Measurements from ENCODE around the gene DHH. TPM values are rescaled to one million over a fixed set of nuclear protein-coding genes. Genes with fewer than 3 reads are reported as not detected.

The DHH gene
- total RNA-seq, 6 donors from 2014 or later: 0.39 to 3.1 (median 0.76) TPM; not detected in 1

DNA sequence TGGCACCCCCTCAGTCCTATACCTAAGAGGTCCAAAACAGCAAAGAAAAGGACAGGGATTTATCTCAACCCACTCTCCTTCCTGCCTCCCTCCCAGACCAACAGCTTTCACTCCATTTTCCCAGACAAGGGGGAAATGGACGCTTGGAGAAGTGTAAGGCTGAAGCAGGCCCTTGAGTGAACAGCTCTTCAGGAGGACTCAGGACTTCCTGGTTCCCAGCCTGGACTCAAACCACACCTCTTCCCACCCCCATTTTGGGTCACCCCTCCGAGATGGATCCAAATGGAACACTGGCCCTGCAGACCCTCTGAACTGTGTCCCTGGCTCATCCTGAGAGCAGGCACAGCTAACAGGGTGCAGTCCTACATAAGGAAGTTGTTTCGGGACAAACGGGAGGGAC is 36.7 kb downstream of the DHH start:
- TF ChIP-seq POLR2A (IDR thresholded peaks at IDR 0.05): no peak
- peak in 1 of 2 donors; percentile 14 for TF ChIP-seq POLR2AphosphoS5 (IDR thresholded peaks at IDR 0.05)
- TF ChIP-seq, protein P1, sequence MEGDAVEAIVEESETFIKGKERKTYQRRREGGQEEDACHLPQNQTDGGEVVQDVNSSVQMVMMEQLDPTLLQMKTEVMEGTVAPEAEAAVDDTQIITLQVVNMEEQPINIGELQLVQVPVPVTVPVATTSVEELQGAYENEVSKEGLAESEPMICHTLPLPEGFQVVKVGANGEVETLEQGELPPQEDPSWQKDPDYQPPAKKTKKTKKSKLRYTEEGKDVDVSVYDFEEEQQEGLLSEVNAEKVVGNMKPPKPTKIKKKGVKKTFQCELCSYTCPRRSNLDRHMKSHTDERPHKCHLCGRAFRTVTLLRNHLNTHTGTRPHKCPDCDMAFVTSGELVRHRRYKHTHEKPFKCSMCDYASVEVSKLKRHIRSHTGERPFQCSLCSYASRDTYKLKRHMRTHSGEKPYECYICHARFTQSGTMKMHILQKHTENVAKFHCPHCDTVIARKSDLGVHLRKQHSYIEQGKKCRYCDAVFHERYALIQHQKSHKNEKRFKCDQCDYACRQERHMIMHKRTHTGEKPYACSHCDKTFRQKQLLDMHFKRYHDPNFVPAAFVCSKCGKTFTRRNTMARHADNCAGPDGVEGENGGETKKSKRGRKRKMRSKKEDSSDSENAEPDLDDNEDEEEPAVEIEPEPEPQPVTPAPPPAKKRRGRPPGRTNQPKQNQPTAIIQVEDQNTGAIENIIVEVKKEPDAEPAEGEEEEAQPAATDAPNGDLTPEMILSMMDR (IDR thresholded peaks at IDR 0.05): no peak
- no peak for TF ChIP-seq EP300 (IDR thresholded peaks at IDR 0.05)

DNA sequence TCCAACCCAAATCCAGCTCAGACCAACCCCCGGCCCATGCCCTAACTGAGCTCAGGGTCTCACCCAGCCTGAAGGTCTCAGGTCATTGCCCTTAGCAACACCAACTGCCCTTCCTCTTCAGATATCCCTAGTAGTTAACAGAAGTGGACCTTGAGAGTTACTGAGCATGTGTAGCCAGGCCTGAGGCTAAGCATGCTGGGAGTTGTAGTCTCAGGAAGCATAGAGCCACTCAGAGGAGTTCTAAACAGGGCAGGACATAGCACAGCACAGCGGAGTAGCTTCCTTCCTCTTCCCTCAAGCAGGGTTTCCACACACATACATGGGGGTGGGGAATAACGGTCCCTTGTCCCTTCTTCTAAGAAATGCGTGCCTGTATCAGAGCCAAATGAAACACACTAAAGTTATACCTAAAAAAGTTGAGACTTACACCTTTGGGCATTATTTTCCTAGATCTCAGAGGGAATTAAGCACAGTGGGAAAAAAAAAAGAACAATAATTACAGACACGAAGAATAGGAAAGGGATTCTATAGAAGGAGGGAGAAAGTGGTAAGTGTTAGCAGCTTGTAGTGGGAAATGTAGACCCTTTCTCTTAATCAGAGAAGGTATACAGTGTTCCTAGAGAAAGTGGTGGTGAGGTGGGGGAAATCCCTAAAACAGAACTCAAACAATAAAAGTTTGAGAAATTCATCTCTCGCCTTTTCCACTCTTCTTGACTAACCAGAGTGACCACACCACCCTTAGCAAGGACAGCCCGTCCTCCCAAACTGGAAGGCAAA is 38.4 kb downstream of the DHH start:
- Histone ChIP-seq H3K36me3 (peaks cover 24 to 42% (median 39%) of the 10 kb centered on the region in 4 donors), H3K27me3 (no peaks in the 10 kb centered on the region), H3K27ac (peak overlapping the region; percentile 95 to 100 (median 98)), H3K9me3 (no peaks in the 10 kb centered on the region), H3K4me3 (peak overlapping the region in 3 of 4 donors; percentile 3 to 96 (median 64)), H3K4me1 (peaks cover 31 to 51% (median 39%) of the 10 kb centered on the region in 4 donors)
- DNase-seq (peak in 1 of 2 donors; percentile 91), ATAC-seq (ENCODE audit: low FRiP score in 2 of 2) (peak; percentile 78 to 82)
- WGBS, 2 donors: 20 to 27% methylated on average over 7 of the region's 7 CpGs
- peak; percentile 53 to 79 for TF ChIP-seq POLR2AphosphoS5 (IDR thresholded peaks at IDR 0.05)
- TF ChIP-seq EP300 (IDR thresholded peaks at IDR 0.05): no peak
- TF ChIP-seq, protein P1 (IDR thresholded peaks at IDR 0.05): no peak
- TF ChIP-seq POLR2A (IDR thresholded peaks at IDR 0.05): no peak

More for the DNA sequence above, 36.7 kb downstream of the DHH start:
- peak in 1 of 2 donors; percentile 27 for ATAC-seq (ENCODE audit: low FRiP score in 2 of 2)
- H3K9me3 ChIP-seq: no peaks in the 10 kb centered on the region
- H3K4me1 ChIP-seq: peaks cover 36 to 56% (median 44%) of the 10 kb centered on the region in 4 donors
- DNase-seq: peak in 1 of 2 donors; percentile 76
- WGBS, 2 donors: 0% methylated on average over 4 of the region's 4 CpGs
- H3K27me3 ChIP-seq: no peaks in the 10 kb centered on the region
- peaks cover 13 to 24% (median 22%) of the 10 kb centered on the region in 4 donors for H3K36me3 ChIP-seq
- H3K4me3 ChIP-seq: peak overlapping the region; percentile 64 to 98 (median 92)
- peak overlapping the region; percentile 95 to 100 (median 98) for H3K27ac ChIP-seq

DNA sequence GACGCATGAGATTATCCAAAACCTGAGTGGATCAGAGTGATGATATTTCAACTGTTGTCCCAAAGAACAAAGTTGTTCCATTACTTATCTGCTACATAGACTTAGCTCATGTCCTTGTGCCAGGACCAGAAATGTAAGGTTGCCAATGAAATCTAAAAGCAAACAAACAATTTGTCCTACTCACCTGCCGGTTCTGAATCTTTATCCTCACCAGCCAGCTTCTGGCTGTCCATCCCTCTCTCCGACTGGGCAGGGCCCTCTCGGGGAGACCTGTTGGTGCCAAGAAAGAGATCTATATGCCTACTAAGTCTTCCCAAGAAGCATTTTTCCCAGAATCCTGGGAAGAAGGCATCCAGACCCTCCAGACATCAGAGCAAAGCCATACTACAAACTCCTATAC is 39.5 kb downstream of the DHH start:
- no peak for ATAC-seq (ENCODE audit: low FRiP score in 2 of 2)
- H3K27ac ChIP-seq: peak overlapping the region in 1 of 4 donors; percentile 100
- no peaks in the 10 kb centered on the region for H3K27me3 ChIP-seq
- peaks cover 29 to 49% (median 37%) of the 10 kb centered on the region in 4 donors for H3K4me1 ChIP-seq
- TF ChIP-seq EP300 (IDR thresholded peaks at IDR 0.05) (no peak), POLR2A (IDR thresholded peaks at IDR 0.05) (no peak), POLR2AphosphoS5 (IDR thresholded peaks at IDR 0.05) (no peak)
- TF ChIP-seq, protein P1 (IDR thresholded peaks at IDR 0.05): no peak
- 76 to 80% methylated on average over 4 of the region's 4 CpGs for WGBS, 2 donors
- H3K9me3 ChIP-seq: no peaks in the 10 kb centered on the region
- H3K4me3 ChIP-seq: peak overlapping the region in 1 of 4 donors; percentile 96
- no peak for DNase-seq
- H3K36me3 ChIP-seq: peaks cover 34 to 52% (median 50%) of the 10 kb centered on the region in 4 donors

DNA sequence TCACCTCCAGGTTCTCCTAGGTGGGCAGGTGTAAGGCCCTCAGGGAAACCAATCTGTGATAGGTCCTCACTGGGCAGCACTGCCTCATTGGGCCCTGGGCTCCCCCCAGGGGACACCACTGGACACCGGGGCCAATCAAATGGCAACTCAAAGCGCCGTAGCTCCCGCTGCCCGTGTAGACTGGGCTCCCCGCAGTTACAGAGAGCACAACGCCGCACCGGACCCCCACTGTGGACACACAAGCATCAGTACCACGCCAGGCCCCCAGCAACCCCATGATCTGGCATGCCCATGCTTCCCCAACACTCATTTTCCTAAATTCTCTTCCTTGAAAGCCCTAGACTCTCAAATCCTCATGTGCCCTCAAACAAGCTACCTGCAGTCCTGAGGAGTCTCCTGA is 40.1 kb downstream of the DHH start:
- peaks cover 29 to 49% (median 37%) of the 10 kb centered on the region in 4 donors for H3K4me1 ChIP-seq
- no peaks in the 10 kb centered on the region for H3K27me3 ChIP-seq
- H3K36me3 ChIP-seq: peaks cover 40 to 58% (median 55%) of the 10 kb centered on the region in 4 donors
- no peak overlapping the region for H3K4me3 ChIP-seq
- no peak for ATAC-seq (ENCODE audit: low FRiP score in 2 of 2)
- no peak overlapping the region for H3K27ac ChIP-seq
- 98 to 100% methylated on average over 8 to 10 of the region's 10 CpGs for WGBS, 2 donors
- DNase-seq: peak in 1 of 2 donors; percentile 50
- TF ChIP-seq EP300 (IDR thresholded peaks at IDR 0.05) (no peak), POLR2A (IDR thresholded peaks at IDR 0.05) (no peak), POLR2AphosphoS5 (IDR thresholded peaks at IDR 0.05) (no peak)
- TF ChIP-seq, protein P1 (IDR thresholded peaks at IDR 0.05): no peak
- H3K9me3 ChIP-seq: no peaks in the 10 kb centered on the region

Measured in upper lobe of left lung (tissue), 6 donors.